SIG-M5 (cell line): Measurements from ENCODE around the gene ESRP2.

Experiments
- DNase-seq: peaks from one replicate; lab custom pipeline; 2025; lab: John Stamatoyannopoulos, UW

ESRP2 gene

DNA sequence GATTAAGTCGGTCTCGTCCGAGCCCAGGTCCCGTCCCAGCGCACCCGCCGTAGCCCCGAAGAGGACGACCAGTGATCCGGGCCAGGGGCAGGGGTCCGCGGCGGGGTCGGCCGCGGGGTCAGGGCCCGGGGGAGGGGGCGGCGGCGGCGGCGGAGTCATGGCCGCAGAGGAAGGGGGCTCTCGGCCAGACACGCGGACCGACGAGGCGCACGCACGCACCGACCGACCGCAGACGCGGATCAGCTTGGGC is at the start of gene ESRP2:
Gene ESRP2, minus strand, starts transcription at position 241 of the 250 bp plus-strand sequence. Its CDS starts 82 bp downstream, at position 159.
- no peak for DNase-seq

DNA sequence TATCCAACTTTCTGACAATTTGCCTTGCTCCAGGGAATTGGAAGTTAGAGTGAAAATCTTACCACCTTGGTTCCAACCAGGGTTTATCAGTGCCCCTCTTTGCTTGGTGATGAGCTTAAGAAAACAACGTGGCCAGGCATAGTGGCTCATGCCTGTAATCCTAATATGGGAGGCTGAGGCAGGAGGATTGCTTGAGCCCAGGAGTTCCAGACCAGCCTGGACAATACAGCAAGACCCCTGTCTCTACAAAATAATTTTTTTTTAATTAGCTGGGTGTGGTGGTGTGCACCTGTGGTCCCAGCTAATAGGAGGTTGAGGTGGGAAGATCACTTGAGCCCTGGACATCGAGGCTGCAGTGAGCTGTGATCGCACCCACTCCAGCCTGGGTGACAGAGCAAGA is 49.8 kb upstream of the ESRP2 start:
- no peak for DNase-seq

DNA sequence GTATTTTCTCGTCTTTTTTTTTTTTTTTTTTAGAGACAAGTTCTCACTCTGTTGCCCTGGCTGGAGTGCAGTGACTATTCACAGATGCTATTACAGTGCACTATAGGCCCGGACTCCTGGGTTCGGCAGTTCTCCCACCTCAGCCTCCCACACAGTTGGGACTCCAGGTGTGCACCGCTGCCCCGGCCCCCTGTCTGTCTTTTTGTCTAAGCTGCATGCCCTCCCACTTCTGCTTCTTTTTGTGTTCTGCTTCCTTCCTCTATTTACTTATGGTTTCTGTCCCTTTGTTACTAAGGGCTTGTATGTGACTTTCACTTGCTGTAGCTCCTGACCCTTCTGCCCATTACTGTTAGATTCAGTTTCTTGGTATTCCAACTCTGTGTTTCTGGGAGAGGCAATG is 48.9 kb upstream of the ESRP2 start:
- DNase-seq: peak; percentile 28

DNA sequence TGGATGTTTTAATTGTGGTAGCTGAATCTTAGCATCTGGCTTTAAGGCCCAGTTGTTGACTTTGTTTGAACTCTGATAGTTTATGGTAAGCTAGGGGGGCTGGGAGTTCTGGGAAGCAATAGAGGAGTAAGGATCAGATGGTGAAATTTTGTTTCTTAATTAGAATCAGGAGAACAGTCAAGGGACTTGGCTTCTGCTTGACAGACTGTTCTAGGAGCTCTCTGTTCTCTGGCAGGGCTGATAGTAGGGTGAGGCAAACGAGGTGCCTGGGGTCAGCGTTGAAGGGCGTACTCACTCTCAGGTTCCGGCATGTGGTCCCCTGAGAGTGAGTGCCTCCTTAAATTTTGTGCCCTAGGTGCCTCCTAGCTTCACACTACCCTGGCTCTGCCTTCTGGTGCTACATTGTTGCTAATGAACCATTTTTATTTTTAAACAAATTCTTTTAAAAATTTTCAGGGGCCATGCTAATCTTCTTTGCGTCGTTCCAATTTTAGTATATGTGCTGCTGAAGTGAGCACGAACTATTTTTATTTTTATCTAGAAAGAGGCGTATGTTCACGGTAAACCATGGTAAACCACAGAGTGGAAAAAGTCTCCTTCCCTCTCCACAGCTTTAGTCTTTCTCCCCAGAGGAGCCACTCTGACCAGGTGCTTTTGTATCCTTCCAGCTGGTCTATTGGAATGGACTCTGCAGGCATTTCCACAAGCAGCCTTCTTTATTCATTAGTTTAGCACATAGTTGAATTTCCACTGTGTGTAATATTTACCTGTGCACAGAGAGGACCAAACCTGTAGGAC is 48.1 kb upstream of the ESRP2 start:
- DNase-seq: no peak

DNA sequence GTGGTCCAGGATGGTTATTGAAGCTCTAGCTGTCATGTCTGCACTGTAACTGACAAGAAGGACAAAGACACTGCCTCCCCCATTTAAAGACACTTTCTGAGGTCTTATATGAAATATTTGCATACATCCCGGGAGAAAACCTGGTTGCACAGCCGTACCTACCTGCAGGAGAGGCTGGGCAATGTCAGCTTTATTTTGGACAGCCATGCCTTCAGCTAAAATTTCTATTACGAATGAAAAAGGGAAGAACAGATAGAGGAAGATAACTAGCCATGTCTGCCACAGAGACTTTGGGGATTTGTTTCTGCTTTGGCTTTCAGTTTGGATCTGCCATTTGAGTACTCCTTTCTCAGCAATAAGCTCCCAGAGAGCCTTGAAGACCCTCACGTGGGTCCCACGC is 47.4 kb upstream of the ESRP2 start:
- DNase-seq: no peak

DNA sequence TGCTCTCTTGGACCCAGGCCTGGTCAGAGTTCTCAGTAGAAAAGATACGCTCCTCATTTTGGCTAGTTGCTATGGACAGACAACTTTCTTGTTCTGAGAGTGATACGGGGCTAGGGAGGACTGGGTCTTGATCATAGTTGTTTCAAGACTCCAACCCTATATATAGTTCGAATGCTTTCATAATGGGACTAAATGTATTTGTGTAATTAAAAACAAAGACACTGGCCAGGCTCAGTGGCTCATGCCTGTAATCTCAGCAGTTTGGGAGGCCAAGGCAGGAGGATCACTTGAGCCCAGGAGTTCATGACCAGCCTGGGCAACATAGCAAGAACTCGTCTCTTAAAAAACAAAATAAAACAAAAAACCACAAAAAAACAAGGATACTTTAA is 46.1 kb upstream of the ESRP2 start:
- DNase-seq: no peak

DNA sequence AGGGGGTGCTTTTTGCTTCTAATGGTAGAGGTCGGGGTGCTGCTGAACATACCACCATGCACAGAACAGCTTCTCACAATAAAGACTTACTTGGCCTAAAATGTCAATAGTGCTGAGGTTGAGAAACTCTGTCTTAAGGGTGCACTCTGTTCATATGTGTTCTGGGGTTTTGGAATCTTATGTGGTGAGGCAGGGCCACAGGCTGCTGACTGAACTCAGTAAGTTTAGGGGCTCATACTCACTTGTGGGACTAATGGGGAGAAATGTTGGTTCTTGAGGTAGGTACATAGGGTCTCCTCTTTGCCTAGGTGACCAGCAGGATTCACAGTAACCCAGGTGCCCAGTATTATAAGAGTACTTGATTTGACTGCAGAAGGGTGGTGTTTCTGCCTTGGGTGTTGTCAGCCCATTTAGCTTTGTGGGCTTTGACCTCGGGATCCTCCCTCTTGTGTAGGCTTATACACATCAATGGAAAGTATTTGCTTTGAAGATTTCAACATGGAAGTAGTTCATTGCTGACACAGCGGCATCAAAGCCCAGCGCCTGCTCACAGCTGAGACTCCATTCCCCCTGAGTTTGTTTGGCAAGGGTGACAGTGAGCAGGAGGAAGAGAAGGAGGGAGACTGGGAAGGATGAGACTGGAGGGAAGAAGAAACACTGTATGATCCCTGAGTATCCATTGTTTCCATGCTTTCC is 45.6 kb upstream of the ESRP2 start:
- no peak for DNase-seq

DNA sequence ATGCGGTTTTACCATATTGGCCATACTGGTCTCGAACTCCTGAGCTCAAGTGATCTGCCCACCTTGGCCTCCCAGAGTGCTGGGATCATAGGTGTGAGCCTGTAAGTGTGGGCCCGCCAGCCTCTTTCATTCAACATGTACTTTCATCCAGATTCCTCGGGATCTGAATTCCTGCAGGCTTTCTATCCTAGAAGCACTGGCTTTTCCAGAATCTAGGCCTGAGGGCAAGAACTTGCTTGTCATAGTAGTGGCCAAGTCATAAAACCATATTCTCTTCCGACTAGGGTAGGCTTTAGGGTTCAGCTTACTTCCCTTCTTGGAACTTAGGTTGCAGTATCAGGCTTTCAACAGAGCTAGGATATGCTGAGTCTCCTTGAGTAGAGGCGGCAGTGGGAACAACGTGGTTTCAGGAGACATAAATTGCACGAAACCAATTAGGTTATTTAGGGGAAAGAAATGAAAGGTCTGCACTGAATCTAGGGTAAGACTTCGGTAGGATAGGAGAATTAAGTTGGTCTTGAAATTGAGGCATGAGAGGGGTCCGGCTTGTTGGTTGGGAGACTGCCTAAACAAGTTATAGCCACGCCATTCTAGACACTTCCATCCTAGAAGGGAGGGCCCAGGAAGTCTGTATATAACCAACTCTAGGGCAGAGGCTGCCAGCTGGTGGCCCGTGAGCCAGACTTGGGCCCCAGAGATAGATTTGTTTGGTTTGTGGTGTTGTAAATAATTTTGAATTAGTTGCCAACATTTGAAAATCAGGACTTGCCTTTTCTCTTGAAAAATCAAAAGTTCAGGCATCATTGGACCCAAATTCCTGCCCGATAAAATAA is 44.0 kb upstream of the ESRP2 start:
- DNase-seq: no peak

DNA sequence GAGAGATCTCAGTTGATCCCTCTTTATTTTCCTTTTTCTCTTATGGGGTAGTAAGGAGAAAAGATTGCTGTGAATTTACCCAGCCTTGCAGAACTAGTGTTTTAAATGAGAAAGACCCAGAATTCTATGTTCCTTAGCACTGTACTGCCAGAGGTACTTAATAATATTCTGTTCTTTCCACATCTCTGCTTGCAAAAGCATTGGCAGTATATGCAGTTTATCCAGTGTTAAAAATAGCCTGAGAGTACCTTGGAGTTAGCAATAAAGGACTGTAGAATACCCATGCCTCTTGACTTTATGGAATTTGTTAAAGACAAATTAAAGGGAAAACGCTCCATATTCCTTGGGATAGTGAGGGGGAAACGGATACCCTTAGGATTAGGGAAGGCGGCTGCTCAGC is 40.3 kb upstream of the ESRP2 start:
- DNase-seq: no peak

DNA sequence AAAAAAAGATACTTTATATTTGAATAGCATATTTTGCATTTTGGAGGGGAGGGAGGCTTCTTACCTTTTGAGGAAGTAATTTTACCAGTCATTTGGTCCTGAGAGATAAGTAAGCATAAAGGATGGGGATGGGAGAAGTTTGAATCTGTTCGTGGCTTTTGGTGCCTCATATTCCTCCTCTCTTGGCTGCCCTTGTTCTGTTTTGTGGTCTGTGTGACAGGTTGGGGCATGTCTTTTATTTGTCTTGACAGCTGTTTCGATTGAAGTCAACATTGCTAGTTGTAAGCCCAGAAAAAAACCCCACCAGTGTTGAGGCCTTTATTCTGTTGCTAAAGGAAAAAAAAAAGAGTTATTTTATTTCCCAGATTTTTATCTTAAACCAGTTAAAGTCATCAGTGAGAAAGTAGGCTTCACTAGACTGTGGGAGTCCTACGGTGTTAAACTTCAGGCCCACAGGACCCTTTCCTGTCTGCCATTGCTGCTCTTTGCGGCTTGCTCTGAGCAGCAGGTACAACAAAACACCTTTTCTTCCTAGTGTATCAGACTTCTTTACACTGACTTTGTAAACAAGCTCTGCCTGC is 39.8 kb upstream of the ESRP2 start:
- no peak for DNase-seq

DNA sequence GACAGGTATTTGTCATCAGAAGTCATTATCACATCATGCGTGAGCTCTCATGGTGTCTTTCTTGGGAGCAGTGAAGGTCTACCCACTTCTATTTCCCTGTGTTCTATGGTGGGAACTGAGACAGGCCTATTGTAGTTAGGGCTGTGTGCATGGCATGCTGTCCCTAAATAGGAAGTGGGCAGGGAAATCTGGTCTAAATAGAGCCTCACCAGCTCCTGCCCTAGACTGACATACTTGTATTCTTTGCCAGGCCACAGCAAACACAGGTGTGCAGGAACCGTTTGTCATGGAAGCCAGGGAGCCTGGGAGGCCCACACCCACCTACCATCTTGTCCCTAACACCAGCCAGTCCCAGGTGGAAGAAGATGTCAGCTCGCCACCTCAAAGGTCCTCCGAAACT is 38.5 kb upstream of the ESRP2 start:
- DNase-seq: no peak

DNA sequence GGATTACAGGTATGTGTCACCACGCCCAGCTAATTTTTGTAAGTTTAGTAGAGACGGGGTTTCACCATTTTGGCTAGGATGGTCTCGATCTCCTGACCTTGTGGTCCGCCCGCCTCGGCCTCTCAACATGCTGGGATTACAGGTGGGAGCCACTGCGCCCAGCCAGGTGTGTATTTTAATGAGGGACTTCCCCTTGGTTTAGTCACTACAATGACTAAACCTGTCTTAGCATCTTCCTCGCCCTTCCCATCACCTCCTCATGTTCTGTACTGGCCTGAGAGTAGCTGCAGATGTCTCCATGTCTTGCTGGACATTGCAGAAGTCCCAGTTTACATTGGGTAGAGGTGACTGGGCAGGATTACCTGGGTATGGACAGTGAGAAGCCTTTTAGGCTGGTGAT is 38.0 kb upstream of the ESRP2 start:
- no peak for DNase-seq

DNA sequence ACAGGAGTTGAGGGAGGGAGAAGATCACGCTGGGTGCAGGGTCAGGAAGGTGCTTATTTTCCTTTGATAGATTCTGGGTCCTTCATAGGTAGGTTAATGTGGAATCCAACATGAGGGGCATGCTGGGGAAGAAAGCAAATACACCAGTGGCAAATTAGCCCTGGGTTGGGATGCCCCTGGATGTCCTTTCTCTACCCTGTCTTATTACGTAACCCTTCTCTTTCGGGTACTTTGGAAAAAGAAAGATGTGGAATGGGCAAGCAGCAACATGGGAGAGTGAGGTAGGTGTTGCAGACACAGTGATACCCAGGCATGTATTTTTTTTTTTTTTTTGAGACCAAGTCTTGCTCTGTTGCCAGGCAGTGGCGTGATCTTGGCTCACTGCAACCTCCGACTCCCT is 37.5 kb upstream of the ESRP2 start:
- no peak for DNase-seq

DNA sequence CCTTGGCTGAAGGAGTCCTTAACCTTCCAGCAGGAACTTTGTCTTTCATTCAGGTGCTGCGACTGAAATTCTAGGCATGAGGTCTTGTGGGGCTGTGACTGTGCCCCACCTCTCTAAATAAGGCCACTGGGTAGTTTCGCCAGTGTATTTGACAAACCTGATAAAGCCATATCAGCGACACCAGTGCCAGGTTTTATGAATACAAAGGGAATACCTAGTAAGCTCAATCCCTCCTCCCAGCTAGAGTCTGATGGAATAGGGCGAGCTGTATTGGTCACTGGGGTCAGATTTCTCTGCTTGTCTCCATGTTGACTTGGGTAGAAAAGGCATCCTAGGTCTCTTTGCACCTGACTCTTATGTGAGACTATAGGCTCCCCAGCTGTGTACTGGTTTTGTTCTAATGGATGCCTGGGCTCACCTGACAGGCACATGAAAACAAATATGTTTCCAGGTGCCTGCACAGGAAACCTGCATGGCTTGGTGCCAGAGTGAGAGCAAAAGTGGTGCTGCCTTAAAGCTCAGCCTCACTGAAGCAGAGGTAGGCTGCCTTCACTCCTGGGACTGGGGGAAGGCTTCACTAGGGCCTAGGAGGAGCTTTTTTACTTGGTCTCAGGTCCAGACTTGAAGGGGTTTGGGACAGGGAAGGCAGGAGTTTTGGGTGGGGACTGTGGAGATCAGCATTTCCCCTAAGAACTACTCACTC is 36.7 kb upstream of the ESRP2 start:
- DNase-seq: no peak

DNA sequence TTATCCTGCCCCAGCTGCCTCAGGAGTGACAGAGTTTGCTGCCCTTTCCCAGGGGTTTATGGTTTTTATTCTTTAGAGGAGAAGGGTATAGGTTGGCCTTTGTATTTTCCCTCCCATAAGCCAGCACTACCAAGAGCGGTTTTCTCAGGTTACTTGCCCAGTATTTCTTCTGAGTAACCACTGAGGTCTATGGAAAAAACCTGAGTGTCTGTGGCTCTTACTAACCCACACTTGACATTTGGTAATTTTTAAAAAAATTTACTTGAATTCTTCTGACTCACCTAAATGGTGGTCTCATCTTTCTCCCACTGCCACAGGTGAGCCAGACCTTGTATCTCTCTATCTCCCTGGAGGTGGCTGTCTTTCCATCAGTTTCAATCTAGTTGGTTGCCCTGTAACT is 34.4 kb upstream of the ESRP2 start:
- DNase-seq: no peak

DNA sequence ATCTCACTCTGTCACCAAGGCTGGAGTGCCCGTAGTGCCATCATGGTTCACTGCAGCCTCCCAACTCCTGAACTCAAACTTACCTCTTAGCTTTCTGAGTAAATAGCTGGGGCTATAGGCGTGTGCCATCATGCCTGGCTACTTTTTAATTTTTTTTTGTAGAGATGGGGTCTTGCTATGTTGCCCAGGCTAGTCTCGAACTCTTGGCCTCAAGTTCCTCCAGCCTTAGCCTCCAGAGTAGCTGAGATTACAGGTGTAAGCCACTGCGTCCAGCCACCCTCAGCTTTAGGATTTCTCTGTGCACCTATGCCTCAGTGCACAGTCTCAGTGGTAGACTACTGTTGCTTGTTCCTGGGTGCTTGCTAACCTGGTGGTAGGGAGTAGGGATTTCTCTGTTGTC is 33.9 kb upstream of the ESRP2 start:
- no peak for DNase-seq

DNA sequence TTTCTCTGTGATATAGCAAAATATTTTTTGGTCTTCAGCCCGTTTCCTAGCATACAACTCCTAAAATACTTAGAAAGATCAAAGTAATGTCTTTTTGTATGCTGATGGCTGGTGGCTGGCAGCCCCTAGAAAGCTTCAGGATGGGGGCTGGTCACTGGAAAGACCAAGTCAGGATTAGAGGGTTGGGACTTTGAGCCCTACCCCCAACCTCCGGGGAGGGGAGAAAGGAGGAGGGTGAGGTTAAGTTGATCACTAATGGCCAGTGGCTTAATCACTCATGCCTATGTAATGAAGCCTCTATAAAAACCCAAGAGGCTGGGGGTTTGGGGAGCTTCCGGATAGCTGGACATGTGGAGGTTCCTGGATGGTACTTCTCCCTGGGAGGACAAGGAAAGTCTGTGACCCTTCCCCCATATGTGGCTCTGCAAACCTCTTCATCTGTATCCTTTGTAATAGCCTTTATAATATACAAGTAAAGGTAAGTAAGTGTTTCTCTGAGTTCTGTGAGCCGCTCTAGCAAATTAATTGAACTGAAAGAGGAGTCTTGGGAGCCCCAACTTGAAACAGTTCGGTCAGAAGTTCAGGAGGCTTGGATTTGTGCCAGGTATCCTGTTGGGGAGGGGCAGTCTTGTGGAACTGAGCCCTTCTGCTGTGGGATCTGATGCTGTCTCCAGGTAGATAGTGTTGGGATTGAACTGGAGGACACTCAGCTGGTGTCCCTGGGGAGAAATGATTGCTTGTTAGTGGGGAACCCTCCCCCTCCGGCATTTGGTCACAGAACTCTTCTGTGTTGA is 31.9 kb upstream of the ESRP2 start:
- no peak for DNase-seq

DNA sequence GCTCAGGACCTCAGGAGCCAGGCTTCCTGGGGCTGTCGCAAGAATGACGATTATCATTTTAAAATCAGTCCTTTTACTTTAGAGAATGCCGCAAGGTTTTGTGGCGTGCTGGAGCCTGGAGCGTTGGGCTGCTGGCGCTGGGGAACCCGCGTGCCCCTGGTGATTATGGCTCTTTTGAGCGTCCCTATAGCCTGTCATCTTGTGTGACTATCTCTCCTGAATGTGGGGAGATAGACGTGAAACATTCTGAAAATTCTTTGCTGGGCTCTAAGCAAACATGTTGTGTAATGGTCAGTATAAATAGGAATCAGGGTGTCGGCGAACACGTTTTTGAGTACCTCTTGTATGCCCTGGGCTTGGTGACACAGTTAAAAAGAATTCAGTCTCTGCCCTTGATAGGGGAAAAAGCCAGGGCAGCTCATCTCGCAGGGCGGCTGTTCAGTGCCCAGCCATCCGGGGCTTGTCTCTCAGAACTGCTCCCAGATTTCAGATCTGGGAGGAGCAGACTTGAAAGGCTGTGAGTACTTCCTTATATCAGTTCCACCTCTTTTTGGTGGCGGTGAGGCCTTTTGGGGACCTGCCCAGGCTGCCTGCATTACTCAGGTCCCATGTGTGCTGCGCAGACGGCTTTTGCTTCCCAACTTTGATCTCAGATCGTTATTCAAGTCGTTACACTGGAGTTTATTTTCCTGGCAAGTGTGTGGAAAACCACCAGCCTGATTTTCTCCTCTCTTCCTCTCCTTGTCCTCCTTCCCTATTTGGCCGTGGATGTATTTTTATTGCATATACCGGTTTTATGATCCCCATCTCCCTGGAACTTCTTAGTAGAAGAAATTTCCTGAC is 29.4 kb upstream of the ESRP2 start:
- peak; percentile 55 for DNase-seq

DNA sequence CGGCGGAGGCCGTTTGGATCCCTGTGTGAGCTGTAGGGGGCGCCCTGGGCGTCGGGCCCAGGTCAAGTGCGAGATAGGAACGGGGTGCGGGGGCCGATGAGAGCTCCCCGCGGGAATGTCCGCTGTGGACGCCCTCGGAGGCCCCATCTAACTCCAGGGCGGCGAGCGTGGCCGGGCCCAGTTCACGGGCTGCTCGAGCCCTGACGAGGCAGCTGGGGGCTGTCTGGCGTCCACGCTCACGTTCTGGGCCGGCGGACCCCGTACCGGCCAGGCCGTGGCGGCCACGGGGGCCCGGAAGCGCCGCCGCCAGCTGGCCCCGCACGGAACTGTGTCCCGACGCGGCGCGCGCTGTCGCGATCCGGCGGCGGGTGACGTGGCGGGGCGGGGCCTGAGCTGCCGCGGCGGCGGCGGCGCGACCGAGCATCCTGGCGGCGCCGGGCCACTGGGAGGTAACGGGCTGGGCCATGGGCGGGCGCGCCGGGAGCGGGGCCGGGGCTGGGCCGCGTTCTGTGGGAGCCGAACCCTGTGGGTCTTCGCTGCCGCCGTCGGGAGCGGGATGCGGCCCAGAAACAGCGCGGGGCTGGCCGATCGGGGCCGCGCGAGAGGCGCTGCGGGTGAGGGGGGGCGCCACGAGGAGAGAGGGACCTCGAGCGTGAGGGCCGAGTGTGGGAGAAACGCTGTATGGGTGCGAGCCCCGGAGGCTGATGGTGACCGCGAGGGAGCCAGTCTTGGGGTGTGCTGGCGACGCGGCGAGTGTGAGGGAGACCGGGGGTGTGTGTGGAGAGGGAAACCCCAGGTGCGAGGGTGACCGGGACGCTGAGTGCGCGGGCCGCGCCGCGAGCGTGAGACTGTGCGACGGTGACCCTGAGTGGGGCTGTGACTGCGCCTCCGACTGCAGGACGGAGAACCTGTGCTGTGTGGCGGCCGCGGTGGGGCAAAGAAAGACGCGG is 28.5 kb upstream of the ESRP2 start, which contains the start of gene SLC7A6:
Gene SLC7A6, plus strand, starts transcription at position 399 of the 950 bp plus-strand sequence. CDS start 10,201 bp downstream, outside the sequence.
- no peak for DNase-seq
